Skeletal muscle satellite cell (primary cell): ENCODE data around the gene TOP2B. TPM values are rescaled to one million over a fixed set of nuclear protein-coding genes. Genes with fewer than 3 reads are reported as not detected.

Experiments
- H3K27me3 ChIP-seq: 2 replicates; pipeline ENCODE4 v1.7.0; 2013; ENCODE audit warnings: low read length; ENCODE audit not compliant: control insufficient read depth, insufficient read depth
- H3K36me3 ChIP-seq: 2 replicates; pipeline ENCODE4 v1.7.0; 2013; ENCODE audit warnings: mild to moderate bottlenecking, control low read depth, low read length; ENCODE audit not compliant: insufficient read depth
- H3K4me1 ChIP-seq: 2 replicates; pipeline ENCODE4 v1.7.0; 2013; ENCODE audit warnings: low read length; ENCODE audit not compliant: control insufficient read depth, insufficient read depth
- H3K4me2 ChIP-seq: 2 replicates; pipeline ENCODE4 v1.7.0; 2013; ENCODE audit warnings: mild to moderate bottlenecking, low read length
- H3K4me3 ChIP-seq: 2 replicates; pipeline ENCODE4 v1.7.0; 2013; ENCODE audit warnings: low read length
- H3K9ac ChIP-seq: 2 replicates; pipeline ENCODE4 v1.7.0; 2013; ENCODE audit warnings: mild to moderate bottlenecking, low read depth, low read length, moderate library complexity
- H3K9me3 ChIP-seq: replicated peaks from 2 replicates; pipeline ENCODE4 v1.7.0; 2013; ENCODE audit warnings: mild to moderate bottlenecking, control low read depth, low read length
- small RNA-seq: library from RNA; depleted of rRNA; stranded (forward); fragments of <200 nt; gene quantifications from one replicate; pipeline ENCODE3, GENCODE V24; 2012

TOP2B gene

DNA sequence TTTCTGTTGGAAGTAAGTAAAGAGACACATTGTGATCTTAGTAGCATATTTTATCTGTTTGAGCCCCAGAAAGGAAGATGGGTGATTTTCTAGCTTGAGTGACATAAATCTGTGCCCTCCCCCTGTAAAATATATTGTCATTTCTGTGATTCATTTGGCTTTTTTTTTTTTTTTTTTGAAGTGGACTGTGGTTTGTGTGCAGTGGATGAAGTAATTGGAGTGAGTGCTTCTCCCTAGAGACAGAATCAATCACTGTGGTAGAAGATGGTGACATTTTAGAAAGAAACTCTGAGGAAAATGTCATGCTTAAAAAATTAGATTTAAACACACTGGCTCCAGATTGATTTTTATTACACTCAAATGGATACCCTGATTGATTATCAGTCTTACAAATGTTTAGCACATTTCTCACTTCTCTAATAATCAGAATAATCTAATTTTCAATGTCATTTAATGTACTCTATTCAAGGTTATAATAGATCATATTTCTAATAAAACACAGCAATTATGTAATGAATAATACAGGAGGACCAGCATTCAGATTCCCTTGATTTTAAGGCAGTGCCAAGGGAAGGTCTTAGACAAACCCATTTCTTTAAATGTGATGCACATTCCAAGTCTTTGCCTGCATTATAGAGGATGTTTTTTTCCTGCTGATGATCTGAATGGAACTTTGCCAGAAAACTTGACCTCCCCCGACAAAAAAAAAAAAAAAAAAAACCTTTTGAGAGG is 116.6 kb downstream of the TOP2B start:
- Histone ChIP-seq H3K9ac (no peak overlapping the region), H3K36me3 (no peaks in the 10 kb centered on the region), H3K9me3 (no peaks in the 10 kb centered on the region), H3K4me3 (no peak overlapping the region), H3K27me3 (no peaks in the 10 kb centered on the region), H3K4me1 (peaks cover 3% of the 10 kb centered on the region), H3K4me2 (no peak overlapping the region)

Small RNAs within 50 kb of the gene (small RNA-seq; reads per million reads assigned to genes)
- gene CRIP1P2: not detected
- gene RF01161: not detected
- gene RF02271: not detected
